Large intestine (tissue), 3 donors: ENCODE measurements around the gene RIN2. TPM values are rescaled to one million over a fixed set of nuclear protein-coding genes. Genes with fewer than 3 reads are reported as not detected.
A peak's percentile ranks its signal among the peaks of the same experiment; 100 is the strongest.

Experiments
- DNase-seq, 2 donors: peaks; one replicate each; pipeline versions ENCODE4 v3.0.0 to v3.0.0-alpha.2; 2013
- H3K27ac ChIP-seq: one replicate; pipeline ENCODE4 v1.5.1; 2013; ENCODE audit warnings: low read length
- H3K27me3 ChIP-seq: 2 replicates; pipeline ENCODE4 v1.6.1; 2013; ENCODE audit warnings: low read length; ENCODE audit not compliant: control insufficient read depth, insufficient read depth
- H3K36me3 ChIP-seq: 2 replicates; pipeline ENCODE4 v1.6.1; 2013; ENCODE audit warnings: low read length; ENCODE audit not compliant: control insufficient read depth, insufficient read depth
- H3K4me1 ChIP-seq: one replicate; pipeline ENCODE4 v1.6.1; 2013; ENCODE audit warnings: low read length; ENCODE audit not compliant: control insufficient read depth, insufficient read depth
- H3K4me3 ChIP-seq: one replicate; pipeline ENCODE4 v1.5.1; 2013; ENCODE audit warnings: low read length
- H3K9me3 ChIP-seq: one replicate; pipeline ENCODE4 v1.6.1; 2013; ENCODE audit warnings: mild to moderate bottlenecking, low read depth, low read length, moderate library complexity; ENCODE audit not compliant: control insufficient read depth
- WGBS: methylation state at CpG from one replicate; pipeline ENCODE4 v1.1.5; 2013; ENCODE audit warnings: low lambda C conversion rate; ENCODE audit not compliant: insufficient coverage; 5-methylcytosine and 5-hydroxymethylcytosine counted together
- polyA plus RNA-seq: library from polyadenylated mRNA; unstranded; fragments of 120-200 nt; gene quantifications from one replicate; pipeline ENCODE4 v1.2.1, GENCODE V29; 2013

The RIN2 gene
- polyA plus RNA-seq, 1 donor: 20.3 TPM

GRCh38 chr20:19718880-19719279 is 39.2 kb upstream of the RIN2 start:
- WGBS: 75% methylated on average over 1 of the region's 3 CpGs
- Histone ChIP-seq H3K27ac (no peak overlapping the region), H3K4me3 (no peak overlapping the region), H3K9me3 (no peaks in the 10 kb centered on the region), H3K4me1 (peaks cover 14% of the 10 kb centered on the region), H3K27me3 (no peaks in the 10 kb centered on the region), H3K36me3 (no peaks in the 10 kb centered on the region)
- no peak for DNase-seq

DNA sequence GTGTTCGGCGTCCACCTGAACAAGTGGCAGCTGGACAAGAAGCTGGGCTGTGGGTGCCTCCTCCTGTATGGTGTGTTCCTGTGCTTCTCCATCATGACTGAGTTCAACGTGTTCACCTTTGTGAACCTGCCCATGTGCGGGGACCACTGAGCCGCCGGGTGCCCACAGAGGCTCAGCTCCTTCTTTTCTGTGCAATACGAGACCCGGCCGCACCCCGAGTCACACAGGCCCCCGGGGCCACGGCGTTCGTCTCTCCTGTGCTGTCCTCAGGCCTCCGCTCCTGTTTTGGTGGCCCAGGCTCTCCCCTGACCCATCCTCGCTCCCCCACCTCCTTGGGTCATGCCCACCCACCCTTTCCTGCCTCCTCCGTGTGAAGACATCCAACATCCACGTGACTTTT is 37.1 kb upstream of the RIN2 start:
- Histone ChIP-seq H3K4me1 (no peaks in the 10 kb centered on the region), H3K27me3 (no peaks in the 10 kb centered on the region), H3K27ac (no peak overlapping the region), H3K36me3 (no peaks in the 10 kb centered on the region), H3K9me3 (no peaks in the 10 kb centered on the region), H3K4me3 (no peak overlapping the region)
- no peak for DNase-seq
- WGBS: no CpG with 5 or more reads among the region's 18 CpGs

DNA sequence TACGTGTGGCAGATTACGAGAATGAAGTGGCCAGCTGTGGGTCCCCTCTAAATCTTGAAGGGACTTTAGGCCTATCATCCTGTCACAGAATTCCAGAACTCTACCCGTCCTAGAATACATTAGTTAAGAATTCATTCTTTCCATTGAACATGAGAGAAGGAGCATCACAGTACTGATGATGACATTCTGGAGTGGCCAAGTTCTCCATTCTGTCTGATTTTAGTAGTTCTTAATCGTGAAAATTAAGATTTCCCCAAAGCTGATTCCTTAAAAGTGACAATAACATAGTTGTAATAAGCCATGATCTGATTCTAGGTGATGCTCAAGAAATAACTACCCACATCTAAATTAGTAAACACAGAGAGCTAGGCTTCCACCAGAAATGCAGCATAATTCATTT is 35.0 kb upstream of the RIN2 start:
- 75% methylated on average over 1 of the region's 4 CpGs for WGBS
- H3K27ac ChIP-seq: no peak overlapping the region
- H3K9me3 ChIP-seq: no peaks in the 10 kb centered on the region
- DNase-seq: no peak
- H3K4me3 ChIP-seq: no peak overlapping the region
- no peaks in the 10 kb centered on the region for H3K4me1 ChIP-seq
- no peaks in the 10 kb centered on the region for H3K27me3 ChIP-seq
- no peaks in the 10 kb centered on the region for H3K36me3 ChIP-seq

DNA sequence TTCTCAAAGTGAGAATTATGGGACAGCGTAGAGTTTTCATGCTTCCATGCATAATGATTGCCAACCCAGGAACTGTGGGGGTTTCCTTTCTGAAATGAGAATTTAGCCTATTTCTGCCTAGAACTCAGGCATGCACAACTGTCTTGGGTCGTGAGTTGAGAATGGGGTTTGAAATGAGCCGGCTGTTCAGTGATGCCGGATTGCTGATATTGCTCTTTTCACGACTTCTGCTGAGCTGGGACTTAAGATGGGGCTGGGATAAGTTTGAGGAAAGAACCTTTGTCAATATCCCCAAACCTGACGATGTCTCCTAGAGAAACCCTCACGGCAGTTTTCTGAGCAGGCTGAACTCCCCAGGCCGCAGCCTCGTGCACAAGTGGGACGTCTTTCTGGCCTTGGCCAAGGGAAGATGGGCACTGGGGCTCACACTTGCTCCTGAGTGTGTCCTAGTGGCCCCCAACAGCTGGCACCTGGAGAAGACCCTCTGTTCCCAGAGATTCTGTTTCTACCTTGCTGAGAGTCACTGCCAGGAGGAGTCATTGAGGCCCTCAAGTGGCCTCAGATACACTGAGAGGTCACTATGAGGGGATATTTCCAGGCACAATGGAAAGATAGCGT is 34.1 kb upstream of the RIN2 start:
- Histone ChIP-seq H3K4me1 (no peaks in the 10 kb centered on the region), H3K27me3 (no peaks in the 10 kb centered on the region), H3K4me3 (no peak overlapping the region), H3K36me3 (no peaks in the 10 kb centered on the region), H3K9me3 (no peaks in the 10 kb centered on the region), H3K27ac (no peak overlapping the region)
- DNase-seq: no peak
- WGBS: no CpG with 5 or more reads among the region's 11 CpGs

DNA sequence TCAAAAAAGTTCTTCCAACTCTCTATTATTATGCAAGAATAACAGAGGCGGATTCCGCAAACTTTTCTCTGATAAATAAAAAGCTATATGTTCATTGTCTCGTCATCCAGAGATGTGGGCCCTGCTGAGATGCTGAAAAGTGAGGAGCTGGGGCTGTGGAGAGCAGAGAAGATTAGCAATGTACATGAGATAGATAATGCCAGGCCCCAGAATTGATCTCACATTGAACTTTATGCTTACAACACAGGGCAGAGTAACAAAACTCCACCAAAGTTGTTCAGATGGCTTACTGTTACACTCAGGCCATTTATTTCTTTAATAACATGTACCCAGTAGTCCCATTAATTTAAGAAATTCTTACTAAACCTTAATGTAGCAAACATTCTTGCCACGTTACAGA is 32.7 kb upstream of the RIN2 start:
- no peak overlapping the region for H3K4me3 ChIP-seq
- H3K9me3 ChIP-seq: no peaks in the 10 kb centered on the region
- 90% methylated on average over 2 of the region's 4 CpGs for WGBS
- H3K27ac ChIP-seq: no peak overlapping the region
- H3K27me3 ChIP-seq: no peaks in the 10 kb centered on the region
- no peaks in the 10 kb centered on the region for H3K4me1 ChIP-seq
- H3K36me3 ChIP-seq: no peaks in the 10 kb centered on the region
- DNase-seq: no peak

DNA sequence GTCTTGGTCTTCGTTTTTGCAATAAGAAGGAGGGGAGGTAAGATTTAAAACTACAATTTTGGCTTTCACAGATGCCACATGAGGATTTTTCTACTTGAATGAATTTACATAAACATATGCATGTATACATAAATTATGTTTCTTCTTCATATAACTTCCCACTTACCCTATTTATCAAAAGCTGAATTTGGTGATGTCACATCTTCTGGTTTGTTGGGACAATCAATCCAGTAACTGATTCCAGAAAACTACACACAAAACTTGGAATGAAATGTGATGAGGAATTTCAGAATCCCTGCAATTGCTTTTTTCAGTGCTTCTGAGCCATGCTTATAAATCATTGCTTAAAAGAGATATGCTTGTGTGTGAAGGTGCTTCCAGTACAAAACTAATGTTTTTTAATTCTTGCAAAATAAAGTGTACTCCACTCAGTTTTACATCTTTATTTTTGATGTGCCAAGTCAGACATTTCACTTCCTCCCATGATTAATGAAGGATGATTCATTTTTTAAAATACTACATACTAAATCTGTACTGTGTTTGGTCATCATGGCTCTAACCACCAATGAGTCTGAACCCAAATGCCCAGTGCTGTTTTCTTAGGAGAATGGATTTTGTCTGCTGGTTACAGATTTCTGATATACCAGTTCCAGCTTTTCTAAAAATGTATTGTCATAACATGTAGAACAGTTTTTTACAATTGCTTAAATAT is 32.1 kb upstream of the RIN2 start:
- Histone ChIP-seq H3K9me3 (no peaks in the 10 kb centered on the region), H3K4me3 (no peak overlapping the region), H3K36me3 (no peaks in the 10 kb centered on the region), H3K27me3 (no peaks in the 10 kb centered on the region), H3K4me1 (no peaks in the 10 kb centered on the region), H3K27ac (no peak overlapping the region)
- WGBS: 100% methylated on average over 1 of the region's 1 CpG
- no peak for DNase-seq

DNA sequence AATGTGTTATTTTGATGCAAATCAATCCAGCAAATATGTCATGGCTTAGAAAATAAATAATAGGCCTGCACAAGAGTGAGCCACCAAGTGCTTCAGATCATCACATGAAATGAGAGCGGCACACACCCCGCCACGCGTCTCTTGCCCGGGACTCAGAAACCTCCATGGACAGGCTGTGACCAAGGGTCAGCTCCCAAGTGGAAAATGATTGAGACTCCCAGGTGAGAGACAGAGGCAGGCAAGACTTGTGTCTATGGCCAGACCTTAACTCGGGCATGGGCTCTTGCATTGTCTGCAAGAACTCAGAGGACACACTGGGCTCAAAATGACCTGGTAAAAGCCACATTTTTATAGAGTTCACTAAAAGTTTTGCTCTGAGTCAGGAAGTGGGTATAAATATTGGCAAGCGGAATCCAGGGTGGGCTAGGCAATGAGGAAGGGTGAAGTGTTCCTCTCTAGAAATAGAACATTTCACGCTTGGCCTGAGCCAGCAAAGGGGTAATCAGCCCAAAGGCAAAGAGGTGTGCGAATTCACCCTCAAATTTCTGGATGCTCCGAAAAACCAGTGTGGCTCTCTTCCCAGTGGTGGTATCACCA is 30.7 kb upstream of the RIN2 start:
- Histone ChIP-seq H3K27ac (no peak overlapping the region), H3K4me1 (no peaks in the 10 kb centered on the region), H3K36me3 (no peaks in the 10 kb centered on the region), H3K27me3 (no peaks in the 10 kb centered on the region), H3K4me3 (no peak overlapping the region), H3K9me3 (no peaks in the 10 kb centered on the region)
- WGBS: 100% methylated on average over 3 of the region's 10 CpGs
- DNase-seq: no peak

DNA sequence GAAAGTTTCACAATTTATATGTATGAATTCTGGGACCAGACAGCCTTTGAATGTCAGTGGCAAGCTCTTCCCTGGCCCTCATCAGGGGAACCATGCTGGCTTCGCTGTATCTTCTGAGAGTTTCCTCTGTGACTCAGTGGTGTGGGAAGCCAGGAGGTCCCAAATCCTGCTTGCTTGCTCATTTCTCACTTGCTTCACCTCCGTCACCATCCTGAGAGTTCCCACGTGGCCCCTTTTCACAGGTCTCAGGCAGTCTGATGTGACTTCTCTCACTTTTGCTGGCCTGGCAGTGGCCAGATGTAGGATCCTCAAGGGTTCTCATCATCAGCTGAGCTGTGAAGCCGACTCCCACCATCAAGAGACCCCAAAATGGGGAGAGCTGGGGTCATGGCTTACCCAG is 28.4 kb upstream of the RIN2 start:
- no CpG with 5 or more reads among the region's 4 CpGs for WGBS
- no peaks in the 10 kb centered on the region for H3K36me3 ChIP-seq
- H3K4me1 ChIP-seq: no peaks in the 10 kb centered on the region
- no peak overlapping the region for H3K27ac ChIP-seq
- no peak overlapping the region for H3K4me3 ChIP-seq
- H3K9me3 ChIP-seq: no peaks in the 10 kb centered on the region
- no peaks in the 10 kb centered on the region for H3K27me3 ChIP-seq
- DNase-seq: no peak

GRCh38 chr20:19730706-19731105 is 27.4 kb upstream of the RIN2 start:
- Histone ChIP-seq H3K27me3 (no peaks in the 10 kb centered on the region), H3K9me3 (no peaks in the 10 kb centered on the region), H3K4me1 (peaks cover 7% of the 10 kb centered on the region), H3K36me3 (no peaks in the 10 kb centered on the region), H3K4me3 (no peak overlapping the region), H3K27ac (no peak overlapping the region)
- DNase-seq: no peak
- 100% methylated on average over 1 of the region's 7 CpGs for WGBS

- no peak overlapping the region for H3K4me3 ChIP-seq
- no peak overlapping the region for H3K27ac ChIP-seq
- peak in 1 of 2 donors; percentile 8 for DNase-seq
- no peaks in the 10 kb centered on the region for H3K27me3 ChIP-seq
- H3K4me1 ChIP-seq: peaks cover 17% of the 10 kb centered on the region
- WGBS: no CpG with 5 or more reads among the region's 1 CpG
- H3K36me3 ChIP-seq: no peaks in the 10 kb centered on the region
- H3K9me3 ChIP-seq: no peaks in the 10 kb centered on the region
Measured at GRCh38 chr20:19734811-19735210, 23.2 kb upstream of the RIN2 start.
